Measurements from ENCODE around the gene CCDC91.

CCDC91 gene, protein sequence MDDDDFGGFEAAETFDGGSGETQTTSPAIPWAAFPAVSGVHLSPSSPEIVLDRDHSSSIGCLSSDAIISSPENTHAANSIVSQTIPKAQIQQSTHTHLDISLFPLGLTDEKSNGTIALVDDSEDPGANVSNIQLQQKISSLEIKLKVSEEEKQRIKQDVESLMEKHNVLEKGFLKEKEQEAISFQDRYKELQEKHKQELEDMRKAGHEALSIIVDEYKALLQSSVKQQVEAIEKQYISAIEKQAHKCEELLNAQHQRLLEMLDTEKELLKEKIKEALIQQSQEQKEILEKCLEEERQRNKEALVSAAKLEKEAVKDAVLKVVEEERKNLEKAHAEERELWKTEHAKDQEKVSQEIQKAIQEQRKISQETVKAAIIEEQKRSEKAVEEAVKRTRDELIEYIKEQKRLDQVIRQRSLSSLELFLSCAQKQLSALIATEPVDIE

DNA sequence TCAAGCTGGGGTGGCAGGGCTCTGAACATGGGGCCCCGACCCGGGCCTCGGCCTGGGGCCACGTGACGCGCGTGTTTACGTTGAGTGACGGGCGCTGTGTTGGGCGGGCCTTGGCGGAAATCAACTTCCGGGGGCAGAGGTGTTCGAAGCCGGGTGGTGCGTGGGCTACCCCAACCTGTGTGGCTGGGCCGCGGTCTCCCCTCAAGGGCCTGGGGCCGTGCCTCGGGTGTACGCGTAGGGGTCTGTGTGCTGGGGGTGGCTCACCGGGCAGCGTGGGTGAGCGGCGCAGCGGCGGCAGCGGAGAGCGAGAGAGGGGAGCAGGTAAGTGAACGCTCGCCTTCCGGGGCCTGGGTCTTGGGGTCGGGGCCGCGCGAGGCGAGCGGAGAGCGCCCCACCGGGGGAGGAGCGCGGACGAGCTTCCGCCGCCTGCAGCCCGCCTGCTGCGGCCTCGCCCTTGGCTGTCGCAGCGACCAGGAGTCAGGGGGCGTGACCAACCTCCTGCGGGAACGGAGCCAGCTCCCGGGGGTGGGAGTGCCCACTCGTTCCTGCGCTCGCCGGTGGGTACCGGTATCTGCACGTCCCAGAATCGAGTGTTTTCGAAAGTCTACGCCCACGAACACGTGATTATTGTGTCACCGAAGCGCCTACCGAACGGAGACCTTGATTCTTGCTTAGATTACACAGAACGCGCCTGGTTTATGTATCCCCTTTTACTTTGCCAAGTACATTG lies at the start of gene CCDC91:
Gene CCDC91 (plus strand): TSS at position 136 of the 730 bp plus-strand sequence. CDS start 66,760 bp downstream, outside the sequence.
- peak; percentile 85 for DNase-seq

DNA sequence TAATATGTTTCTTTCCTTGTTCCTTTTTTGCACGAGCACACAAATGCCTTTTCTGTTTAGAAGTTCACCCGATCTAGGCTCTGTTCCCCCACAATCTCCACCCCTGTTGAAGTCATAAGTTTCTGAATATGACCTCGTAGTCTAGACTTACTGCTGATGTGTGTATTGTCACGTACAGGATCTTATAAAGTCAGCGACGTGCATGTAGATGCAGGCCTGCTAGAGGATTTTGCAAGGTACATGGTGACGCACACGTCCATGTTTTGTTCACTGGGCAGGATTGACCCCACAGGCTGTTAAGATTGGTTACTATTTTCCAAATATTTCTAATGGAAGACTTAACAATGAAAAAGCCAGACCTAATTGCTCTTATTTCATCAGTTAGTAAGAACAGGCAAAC lies 46.2 kb upstream of the CCDC91 start:
- no peak for DNase-seq

DNA sequence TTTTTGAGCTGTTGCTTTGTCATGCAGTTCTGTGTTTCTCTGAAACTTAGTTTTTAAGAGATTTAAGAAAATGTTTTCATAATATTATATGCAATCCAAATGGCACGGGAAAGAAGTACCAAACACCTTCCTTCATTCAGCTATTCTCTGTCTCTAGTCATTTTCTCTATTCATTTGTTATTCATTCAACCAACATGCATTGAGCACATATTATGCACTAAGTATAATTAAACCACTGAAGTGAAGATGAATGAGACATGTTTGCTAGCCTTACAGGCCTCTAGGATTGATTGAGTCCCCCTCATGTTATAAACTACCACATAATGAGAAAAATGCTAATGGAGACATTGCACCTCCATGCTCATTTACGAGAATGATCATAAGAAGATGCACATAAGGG lies 45.7 kb upstream of the CCDC91 start:
- no peak for DNase-seq

DNA sequence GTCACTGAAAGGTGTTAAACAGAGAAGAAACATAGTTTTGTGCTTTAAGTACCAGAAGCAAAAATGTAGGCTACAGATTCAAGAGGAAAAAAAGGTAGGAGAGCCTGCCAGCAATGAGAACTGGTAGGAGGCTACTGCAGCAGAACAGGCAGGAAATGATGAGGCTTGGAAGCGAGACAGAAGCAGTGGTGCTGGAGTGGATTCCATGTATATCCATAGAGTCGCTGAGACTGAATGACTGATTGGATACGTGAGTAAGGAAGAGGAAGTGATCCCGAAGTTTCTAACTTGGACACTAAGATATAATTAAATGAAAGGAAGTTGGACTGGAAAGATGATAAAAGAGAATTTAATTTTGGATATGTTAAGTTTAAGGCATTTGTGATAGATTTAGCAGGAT lies 45.0 kb upstream of the CCDC91 start:
- DNase-seq = no peak

DNA sequence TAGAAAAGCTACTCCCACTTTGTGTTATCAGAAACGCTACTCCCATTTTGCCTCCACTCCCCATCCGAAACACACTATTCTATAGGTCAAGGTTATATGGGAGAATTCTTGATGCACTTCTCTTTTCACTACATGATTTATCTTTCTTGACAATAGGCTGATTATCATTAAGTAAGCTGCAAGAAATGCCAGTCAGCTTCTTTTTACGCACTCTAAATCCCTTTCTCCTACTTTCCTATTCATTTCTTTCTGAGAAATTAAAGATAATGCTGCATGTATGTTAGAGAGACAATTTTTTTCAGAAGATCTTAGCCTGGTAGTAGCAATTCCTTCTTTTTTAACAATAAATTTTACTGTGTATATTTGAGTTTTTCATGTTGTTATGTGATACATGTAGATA lies 41.0 kb upstream of the CCDC91 start:
- no peak for DNase-seq

DNA sequence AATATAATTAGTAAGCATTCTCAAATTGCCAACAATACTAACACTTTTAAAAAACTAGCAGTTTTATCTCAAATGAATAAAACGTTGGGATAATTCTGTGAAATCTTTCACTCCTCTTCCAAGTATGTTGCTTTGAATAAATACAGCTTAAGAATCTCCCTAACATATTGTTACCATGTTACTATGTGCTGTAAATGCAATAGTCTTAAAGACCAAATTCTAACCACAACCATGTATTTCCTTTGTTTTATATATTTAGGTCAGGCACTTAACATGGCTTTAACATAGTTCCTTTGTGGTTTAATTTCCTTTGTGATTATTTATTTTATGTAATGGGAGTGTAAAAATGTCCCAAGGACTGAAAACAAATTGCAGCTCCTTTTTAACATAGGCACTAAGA lies 33.9 kb upstream of the CCDC91 start:
- no peak for DNase-seq

DNA sequence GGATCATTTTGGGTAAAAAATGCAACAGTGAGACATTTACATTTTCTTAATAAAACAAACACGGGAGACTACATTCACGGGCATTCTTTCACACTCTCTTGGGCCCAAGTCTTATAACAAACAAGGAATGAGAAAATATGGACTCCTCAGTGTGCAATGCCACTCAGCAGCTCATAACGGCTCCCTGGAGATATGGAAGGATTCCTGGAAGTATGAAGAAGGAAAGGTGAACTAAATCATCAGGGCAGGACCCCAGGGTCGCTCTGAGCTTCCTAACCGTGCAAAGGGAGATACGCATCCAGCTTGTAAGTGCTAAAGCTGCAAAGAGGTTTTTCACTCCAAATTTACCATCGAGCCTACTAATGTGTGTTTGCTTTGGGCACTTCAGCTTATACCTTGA lies 33.5 kb upstream of the CCDC91 start:
- no peak for DNase-seq

DNA sequence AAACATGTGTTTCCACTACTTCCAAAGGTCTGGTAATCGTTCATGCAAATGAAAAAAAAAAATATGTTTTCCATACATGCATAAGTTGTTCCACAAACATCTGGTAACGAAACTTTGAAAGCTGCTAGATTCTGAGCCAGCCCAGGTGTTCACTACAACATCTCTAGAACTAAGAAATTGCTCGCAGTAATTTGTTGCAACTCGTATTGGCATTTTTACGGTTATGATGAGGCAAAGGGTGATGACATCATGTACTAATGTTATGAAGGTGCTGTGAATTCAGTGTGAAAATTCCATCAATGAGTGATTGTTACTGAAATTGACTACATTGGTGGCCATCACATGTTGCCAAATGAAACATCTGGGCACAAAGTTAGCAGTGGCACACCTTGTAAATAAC lies 31.9 kb upstream of the CCDC91 start:
- no peak for DNase-seq

DNA sequence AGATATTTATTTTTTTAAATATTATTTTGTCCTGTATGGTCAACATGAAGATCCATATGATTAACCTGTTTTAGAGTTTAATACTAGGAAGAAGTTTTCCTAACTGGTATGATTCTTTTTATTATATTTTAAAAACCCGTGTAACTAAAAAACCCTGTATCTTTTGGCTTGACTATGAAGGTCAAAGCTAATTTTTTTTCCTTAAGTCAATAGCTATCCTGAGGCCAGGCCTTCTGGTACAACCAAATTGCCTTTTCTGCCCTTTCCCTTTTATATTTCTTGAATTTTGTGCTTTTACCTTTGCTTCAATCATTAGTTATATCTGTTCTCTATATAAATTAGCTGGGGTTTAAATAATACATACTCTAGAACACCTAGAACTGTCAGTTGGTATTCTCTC lies 30.6 kb upstream of the CCDC91 start:
- DNase-seq = no peak

DNA sequence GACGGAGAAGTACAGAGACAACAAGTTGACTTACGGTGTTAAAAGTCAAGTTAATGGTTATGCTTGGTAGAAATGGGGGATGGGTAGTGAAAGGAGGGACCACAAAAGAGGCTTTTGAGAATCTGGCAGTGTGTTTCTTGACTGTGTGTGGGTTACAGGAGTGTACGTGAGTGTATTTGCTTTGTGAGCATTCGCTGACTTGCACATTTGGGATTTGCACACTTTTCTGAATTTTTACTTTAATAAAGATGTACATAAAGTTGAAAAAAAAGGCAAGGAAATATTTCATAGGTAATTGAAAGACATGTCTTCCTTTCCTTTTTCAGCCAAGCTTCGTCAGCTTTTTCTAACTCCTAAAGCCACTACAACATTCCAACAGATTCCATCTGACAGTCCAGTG lies 28.6 kb upstream of the CCDC91 start:
- DNase-seq = no peak

DNA sequence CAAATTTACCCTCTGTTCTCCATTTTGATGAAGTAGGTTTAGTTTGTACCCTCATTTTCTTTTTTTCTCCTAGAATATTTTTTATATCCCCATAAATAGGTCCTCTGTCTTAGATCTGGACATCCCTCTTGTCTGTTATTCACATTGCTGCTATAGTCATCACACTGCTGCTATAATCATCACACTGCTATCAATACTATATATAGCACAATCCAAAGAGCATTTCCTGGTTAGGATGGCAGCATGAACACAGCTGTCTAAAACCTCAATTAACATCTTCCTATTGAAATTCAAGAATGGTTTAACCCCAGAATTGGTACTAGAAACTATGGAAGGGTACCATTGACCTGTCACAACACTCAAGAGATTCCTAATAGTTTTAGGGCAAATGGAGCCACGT lies 27.6 kb upstream of the CCDC91 start:
- DNase-seq = no peak

DNA sequence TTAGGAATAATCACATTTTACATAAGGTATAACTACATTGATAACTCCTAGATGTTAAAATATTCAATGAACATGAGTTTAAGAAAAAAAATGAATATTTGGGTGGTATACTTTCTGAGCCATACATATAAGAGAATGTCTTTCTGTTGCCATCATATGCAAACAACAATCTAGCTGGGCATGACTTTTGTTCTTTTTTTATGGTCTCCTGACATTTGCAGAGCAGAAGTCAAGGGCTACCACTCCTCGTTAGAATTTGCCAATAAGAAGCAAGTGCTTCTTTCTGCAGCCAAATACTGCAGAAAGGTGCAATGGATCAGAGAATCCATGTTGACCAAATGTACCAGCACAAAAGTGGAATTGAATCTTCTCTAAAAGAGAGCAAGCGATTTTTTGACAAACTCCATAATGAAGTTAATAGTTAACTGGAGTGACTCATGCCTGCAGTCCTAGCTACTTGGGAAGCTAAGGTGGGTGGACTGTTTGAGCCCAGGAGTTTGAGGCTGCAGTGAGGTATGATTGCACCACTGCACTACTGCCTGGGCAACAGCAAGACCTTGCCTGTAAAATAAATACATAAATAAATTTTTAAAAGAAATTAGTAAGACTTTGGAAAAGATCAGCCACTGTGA lies 25.5 kb upstream of the CCDC91 start:
- DNase-seq = no peak

DNA sequence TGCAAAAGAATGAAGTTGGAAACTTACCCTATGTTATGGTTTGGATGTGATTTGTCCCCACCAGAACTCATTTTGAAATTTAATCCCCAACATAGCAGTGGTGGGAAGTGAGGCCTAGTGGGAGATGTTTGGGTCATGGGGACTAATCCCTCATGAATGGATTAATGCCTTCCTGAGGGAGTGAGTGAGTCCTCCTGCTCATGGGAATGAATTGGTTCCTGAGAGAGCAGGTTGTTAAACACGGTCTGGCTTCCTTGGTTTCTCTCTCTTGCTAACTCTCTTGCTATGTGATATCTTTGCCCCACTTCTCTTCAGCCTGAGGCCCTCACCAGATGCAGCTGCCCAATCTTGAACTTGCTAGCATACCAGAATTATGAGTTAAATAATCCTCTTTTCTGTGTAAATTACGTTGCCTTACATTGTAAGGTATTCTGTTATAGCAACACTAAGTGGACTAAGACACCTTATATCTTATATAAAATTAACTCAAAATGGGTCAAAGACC lies 22.2 kb upstream of the CCDC91 start:
- no peak for DNase-seq

DNA sequence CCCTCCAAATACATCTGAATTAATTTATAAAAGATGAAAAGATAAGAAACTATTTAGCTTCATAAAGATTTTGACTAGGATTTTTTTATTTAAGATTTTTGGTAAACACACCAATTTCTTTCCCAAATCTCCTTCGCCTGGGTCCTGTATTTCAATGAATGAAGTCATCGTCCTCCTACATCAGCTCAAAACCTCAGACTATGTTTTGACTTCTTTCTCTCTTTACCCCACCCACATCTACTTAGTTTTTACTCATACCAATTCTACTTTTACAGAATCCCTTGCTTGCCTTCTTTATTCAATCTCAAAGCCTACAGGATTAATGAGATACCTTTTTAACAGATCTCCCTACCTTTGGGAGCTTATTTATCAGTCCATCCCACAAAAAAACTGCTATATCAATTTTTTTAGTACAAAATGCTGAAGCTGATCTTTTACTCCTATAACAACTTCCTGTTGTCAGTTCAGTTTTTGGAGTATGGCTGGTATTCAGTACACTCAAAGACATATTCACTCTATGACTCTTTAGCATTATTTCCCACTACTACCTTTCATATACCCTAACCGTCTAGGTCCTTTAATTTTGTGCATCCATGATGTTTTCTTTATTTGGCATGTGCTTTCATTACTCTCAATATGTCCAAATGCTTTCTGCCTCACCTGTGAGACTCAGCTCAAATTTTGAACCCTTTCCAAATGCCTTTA lies 18.7 kb upstream of the CCDC91 start:
- no peak for DNase-seq

DNA sequence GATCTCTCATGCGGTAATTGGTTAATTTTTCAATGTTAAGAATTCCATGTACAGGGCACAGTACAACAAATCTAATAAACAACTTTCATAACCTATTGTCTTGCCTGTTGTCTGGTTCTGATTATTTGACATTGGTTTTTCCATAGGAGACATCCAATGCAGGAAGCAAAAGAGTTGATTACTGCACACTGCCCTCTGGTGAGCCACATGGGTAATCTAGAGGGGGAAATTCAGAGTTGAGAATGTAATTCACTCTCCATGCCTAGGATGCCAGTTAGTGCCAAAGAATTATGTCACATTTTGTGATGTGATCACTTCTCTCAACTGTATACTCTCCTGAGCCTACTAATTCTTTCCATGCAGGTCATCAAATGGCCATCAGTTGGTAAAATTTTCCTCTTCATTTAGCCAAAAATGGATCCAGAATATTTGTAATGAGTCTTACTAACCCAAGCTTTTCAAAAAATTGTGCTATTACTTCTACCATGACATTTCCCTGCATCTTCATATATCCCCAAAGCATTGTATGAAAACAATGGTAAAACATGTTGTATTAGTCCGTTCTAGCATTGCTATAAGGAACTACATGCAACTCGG lies 17.7 kb upstream of the CCDC91 start:
- DNase-seq = no peak

DNA sequence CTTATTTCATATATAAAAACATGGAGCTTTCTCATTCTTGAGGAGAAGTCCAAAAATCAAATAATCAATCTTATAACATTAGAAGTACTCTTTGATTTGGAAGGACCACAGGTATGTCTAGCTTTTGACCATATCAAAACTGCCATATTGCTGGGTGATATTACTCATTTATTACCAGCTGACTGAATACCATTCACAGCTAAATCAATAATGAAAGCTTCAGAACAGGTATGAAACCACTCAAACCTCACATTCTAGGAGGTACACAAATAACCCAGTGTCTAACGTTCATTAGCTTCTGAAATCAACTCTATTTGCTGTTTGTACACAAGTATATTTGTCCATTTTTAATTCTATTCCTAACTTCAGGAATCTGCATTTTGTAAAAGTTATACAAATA lies 16.8 kb upstream of the CCDC91 start:
- no peak for DNase-seq

DNA sequence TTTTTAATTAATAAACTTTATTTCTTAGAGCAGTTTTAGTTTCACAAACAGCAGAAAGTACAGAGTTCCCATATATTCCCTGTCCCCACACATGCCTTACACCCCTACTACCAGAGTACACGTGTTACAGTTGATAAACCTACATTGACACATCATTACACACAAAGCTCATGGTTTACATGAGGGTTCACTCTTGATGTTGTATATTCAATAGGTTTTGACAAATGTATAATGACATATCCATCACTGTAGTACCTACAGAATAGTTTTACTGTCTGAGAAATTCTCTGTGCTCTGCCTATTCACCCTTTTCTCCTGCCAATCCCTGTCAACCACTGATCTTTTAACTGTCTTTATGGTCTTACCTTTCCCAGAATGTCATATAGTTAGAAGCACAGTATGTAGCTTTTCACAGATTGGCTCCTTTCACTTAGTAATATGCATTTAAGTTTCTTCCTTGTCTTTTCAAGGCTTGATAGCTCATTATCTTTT lies 15.1 kb upstream of the CCDC91 start:
- no peak for DNase-seq

DNA sequence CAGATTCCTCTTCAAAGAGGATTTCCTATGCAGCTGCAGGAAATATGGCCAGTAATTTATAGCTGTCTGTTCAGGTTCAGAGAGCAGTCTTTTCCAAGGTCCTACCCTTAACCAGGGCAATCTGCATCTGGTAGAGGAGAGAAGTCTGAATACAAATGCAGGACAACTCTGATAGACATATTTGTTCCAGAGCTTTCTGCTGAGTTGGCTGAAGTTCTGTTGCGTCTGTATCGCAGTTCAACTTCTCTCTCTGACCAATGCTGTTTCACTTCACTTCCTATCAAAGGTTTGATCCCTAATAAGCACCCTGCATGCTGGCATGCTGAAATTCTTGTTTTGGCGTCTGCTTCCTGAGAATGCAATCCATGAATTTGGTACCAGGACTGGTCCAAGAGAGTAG lies 14.0 kb upstream of the CCDC91 start:
- DNase-seq = no peak

DNA sequence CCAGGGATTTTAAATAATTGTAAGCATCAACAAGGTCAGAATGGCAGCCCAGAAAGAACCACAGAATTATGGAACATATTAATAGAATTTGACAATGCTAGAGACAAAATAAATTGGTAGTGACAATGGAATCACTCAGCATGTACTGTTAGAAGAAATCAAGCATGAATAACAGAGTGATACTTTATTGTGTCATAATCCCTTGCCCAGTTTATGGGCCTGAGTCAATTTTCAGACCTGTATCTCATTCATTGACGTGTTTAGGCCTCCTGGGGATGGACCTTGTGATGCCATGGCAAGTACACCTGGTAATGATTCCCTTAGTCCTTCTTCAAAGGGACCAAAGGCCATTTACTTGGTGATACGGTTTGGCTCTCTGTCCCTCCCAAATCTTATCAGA lies 12.8 kb upstream of the CCDC91 start:
- no peak for DNase-seq

DNA sequence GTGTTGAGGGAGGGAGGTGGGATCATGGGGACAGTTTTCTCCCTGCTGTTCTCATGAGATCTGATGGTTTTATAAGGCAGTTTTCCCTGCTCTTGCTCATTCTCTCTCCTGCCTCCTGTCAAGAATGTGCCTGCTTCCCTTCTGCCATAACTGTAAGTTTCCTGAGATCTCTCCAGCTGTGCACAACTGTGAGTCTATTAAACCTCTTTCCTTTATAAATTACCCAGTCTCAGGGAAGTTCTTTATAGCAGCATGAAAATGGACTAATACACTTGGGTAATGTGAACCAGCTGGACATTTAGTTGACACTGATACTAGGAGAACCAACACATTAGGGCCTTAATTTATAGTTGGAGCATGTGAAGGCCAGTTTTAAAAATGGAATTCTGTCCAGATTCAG lies 12.4 kb upstream of the CCDC91 start:
- DNase-seq = no peak

DNA sequence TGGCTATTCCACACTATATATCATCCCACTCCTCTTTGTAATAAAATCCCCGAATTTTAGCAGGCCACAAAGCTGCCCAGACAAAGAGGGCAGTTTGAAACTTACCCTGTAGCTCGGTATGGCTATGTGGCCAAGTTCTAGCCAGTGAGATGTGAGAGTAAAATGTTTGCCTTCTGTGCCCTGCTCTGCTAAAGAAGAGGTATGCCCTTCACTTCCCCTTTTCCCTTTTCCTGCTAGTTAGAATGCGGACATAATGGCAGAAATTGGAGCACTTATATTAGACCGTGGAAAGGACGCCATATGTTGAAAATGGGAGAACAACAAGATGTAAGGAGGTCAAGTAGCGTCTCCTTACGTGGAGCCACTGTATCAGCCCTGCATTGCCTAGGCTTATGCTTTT lies 11.5 kb upstream of the CCDC91 start:
- no peak for DNase-seq

DNA sequence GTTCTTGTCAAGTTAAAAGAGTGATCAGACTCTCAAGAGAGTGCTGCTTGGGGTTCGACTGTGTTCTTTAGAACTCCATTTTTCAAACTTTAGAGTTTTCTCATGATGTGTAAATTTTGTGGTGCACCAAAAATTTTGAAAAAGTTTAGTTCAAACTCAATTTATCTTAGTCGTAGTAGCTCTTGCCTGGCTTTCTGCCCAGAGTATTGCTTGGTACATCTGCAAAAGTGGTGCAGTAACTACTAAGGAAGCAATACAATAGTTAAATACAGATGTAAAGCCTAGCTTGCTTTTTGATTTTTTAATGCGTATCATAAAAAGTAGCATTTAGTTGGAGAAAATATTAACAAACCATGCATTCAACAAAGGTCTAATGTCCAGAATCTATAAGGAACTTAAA lies 9.5 kb upstream of the CCDC91 start:
- DNase-seq = no peak

DNA sequence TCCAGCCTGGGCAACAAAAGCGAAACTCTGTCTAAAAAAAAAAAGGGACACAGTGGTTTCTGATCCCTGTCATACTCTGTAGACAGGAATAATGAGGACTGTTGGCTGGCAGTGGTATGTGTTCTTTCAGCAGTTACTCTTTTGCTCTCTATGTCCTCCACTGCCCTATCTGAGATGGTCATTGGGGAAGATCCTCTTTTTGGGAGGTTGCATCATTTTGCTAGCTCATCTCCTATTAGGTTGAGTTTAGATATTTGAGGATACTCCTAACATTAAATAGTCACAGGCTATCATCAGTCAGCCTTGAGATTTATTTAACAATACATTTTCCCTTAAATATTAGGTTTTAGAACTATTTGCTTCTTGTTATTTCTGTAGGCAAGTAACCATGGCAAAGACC lies 5.9 kb upstream of the CCDC91 start:
- DNase-seq = no peak
